Thyroid gland (tissue), 4 donors: ENCODE data around the gene PTPRJ.

Experiments
- POLR2A ChIP-seq, 2 donors: fragments of 450-650 bp; IDR thresholded peaks; one replicate each; pipeline ENCODE4 v1.6.1; 2017; ENCODE audit warnings: antibody characterized with exemption in 2 of 2, mild to moderate bottlenecking in 2 of 2, moderate library complexity in 1 of 2
- TF ChIP-seq, protein P1 (sequence below), 6 experiments: fragments of 200-600 bp in 3 of 6; fragments of 450-650 bp in 3 of 6; sonication (generic) in 3 of 6; IDR thresholded peaks; one replicate each; pipeline ENCODE4 v1.5.1; 2016 to 2019; ENCODE audit warnings: antibody characterized with exemption in 6 of 6, mild to moderate bottlenecking in 2 of 6, inconsistent platforms in 1 of 6, moderate library complexity in 1 of 6

DNA sequence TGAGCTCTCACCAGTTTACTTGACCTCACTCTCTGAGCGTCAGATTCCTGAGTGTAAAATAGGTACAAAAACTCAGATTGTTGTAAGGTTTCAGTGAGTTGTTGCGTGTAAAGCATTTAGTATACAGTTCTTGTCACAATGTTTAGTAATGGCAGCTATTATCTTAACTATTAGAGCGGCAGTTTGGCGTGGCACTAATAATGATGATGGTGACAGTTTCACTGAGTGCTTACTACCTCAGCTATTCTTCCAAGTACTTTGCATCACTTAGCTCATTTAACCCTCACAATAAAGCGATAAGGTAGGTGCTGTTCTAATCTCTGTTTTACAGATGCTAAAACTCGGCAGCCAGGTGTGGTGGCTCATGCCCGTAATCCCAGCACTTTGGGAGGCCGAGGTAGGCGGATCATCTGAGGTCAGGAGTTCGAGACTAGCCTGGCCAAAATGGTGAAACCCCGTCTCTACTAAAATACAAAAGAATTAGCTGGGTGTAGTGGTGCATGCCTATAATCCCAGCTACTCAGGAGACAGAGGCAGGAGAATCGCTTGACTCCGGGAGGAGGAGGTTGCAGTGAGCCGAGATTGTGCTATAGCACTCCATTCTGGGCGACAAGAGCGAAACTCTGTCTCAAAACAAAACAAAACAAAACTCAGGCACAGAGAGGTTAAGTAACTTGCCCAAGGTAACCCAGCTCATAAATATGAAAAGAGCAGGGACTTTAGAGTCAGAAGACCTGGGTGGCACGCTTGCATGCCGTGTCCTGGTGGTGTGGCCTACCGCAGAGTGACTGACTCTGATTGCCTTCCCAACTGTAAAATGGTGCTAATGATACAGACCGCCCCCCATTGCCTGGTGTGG lies 76.2 kb downstream of the PTPRJ start:
- TF ChIP-seq, protein P1, sequence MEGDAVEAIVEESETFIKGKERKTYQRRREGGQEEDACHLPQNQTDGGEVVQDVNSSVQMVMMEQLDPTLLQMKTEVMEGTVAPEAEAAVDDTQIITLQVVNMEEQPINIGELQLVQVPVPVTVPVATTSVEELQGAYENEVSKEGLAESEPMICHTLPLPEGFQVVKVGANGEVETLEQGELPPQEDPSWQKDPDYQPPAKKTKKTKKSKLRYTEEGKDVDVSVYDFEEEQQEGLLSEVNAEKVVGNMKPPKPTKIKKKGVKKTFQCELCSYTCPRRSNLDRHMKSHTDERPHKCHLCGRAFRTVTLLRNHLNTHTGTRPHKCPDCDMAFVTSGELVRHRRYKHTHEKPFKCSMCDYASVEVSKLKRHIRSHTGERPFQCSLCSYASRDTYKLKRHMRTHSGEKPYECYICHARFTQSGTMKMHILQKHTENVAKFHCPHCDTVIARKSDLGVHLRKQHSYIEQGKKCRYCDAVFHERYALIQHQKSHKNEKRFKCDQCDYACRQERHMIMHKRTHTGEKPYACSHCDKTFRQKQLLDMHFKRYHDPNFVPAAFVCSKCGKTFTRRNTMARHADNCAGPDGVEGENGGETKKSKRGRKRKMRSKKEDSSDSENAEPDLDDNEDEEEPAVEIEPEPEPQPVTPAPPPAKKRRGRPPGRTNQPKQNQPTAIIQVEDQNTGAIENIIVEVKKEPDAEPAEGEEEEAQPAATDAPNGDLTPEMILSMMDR (IDR thresholded peaks at IDR 0.05), result no peak
- no peak for TF ChIP-seq POLR2A (IDR thresholded peaks at IDR 0.05)
